ENCODE measurements around the gene ATP12A. TPM values are rescaled to one million over a fixed set of nuclear protein-coding genes. Genes with fewer than 3 reads are reported as not detected.

The ATP12A gene
- total RNA-seq, result 0.12 and 0.32 TPM in 2 replicates

GRCh38 chr13:24680258-24680920 is at the start of gene ATP12A:
Gene ATP12A, plus strand, starts transcription at chr13:24680408. Its CDS starts 336 bp downstream, at chr13:24680744.

Small RNA genes lying within 50 kb of the gene (small RNA-seq; reads per million reads assigned to genes)
- not detected for gene RNY1P7

Other genes with a start within 250 kb of the ATP12A start
- 58.1 and 59.3 TPM in 2 replicates for gene PARP4, start 167.6 kb upstream of the ATP12A start, total RNA-seq
- gene RNF17, start 83.8 kb downstream of the ATP12A start, total RNA-seq, result not detected in 2 replicates

Data from hair follicle dermal papilla cell (primary cell).